Epithelial cell of proximal tubule (primary cell): Measurements from ENCODE around the gene SHH. TPM values are rescaled to one million over a fixed set of nuclear protein-coding genes. Genes with fewer than 3 reads are reported as not detected.

Experiments used
- DNase-seq: peaks from one replicate; pipeline ENCODE4 v3.0.0-alpha.2; 2011; ENCODE audit warnings: low read depth
- H3K4me3 ChIP-seq: 2 replicates; pipeline ENCODE4 v1.5.1; 2011; ENCODE audit warnings: low read depth, mild to moderate bottlenecking, low read length
- CTCF ChIP-seq: conservative IDR thresholded peaks from 2 replicates; pipeline ENCODE4 v1.5.1; 2012; ENCODE audit warnings: low read depth, mild to moderate bottlenecking, low read length
- total RNA-seq: library from RNA; depleted of rRNA; stranded (reverse); fragments of >200 nt; gene quantifications from 2 replicates; pipeline ENCODE4 v1.2.3, GENCODE V29; 2015

SHH gene
- total RNA-seq, 1 donor from 2014 or later = 1.7 TPM

- no peak for TF ChIP-seq CTCF
- no peak overlapping the region for H3K4me3 ChIP-seq
- no peak for DNase-seq
Observed at GRCh38 chr7:155754165-155754564, 58.1 kb downstream of the SHH start.

- DNase-seq = no peak
- TF ChIP-seq CTCF = no peak
- H3K4me3 ChIP-seq = no peak overlapping the region
Observed at GRCh38 chr7:155753446-155753965, 58.8 kb downstream of the SHH start.

- no peak for DNase-seq
- TF ChIP-seq CTCF = no peak
- no peak overlapping the region for H3K4me3 ChIP-seq
Observed at GRCh38 chr7:155752756-155753445, 59.4 kb downstream of the SHH start.

GRCh38 chr7:155751409-155751808, 60.9 kb downstream of the SHH start:
- no peak for DNase-seq
- H3K4me3 ChIP-seq = no peak overlapping the region
- TF ChIP-seq CTCF = no peak

GRCh38 chr7:155750255-155751125, 61.8 kb downstream of the SHH start:
- DNase-seq = no peak
- TF ChIP-seq CTCF = no peak
- no peak overlapping the region for H3K4me3 ChIP-seq

Other genes with a start within 250 kb of the SHH start
- 12.3 and 18.0 TPM in 2 replicates for gene RBM33, start 167.8 kb downstream of the SHH start, total RNA-seq